ENCODE results near the gene ELFN1. TPM values are rescaled to one million over a fixed set of nuclear protein-coding genes. Genes with fewer than 3 reads are reported as not detected.

ELFN1 gene
- total RNA-seq, 4 donors from 2014 or later: 0.12 to 1.0 (median 0.46) TPM

GRCh38 chr7:1785839-1786238 is 115.8 kb downstream of the ELFN1 start:
- in situ Hi-C loops (cut with MboI; ENCODE audit: low sequenced_read_pairs in 4 of 4): no loop called here
- no peak overlapping the region for H3K4me3 ChIP-seq
- ATAC-seq (no peak), DNase-seq (no peak)
- H3K27me3 ChIP-seq: peaks cover 0 to 6% (median 4%) of the 10 kb centered on the region in 3 donors
- no peaks in the 10 kb centered on the region for H3K36me3 ChIP-seq
- intact Hi-C loops (cut with DNase I; ENCODE audit: low total_unique reads): no loop called here
- H3K9me3 ChIP-seq: peaks cover 0 to 8% (median 0%) of the 10 kb centered on the region in 3 donors
- H3K4me1 ChIP-seq: no peaks in the 10 kb centered on the region
- TF ChIP-seq POLR2A (IDR thresholded peaks at IDR 0.05): no peak
- no peak for TF ChIP-seq CTCF (IDR thresholded peaks at IDR 0.05 in 4 of 5, conservative IDR thresholded peaks at IDR 0.05 in 1 of 5)
- no peak overlapping the region for H3K27ac ChIP-seq

DNA sequence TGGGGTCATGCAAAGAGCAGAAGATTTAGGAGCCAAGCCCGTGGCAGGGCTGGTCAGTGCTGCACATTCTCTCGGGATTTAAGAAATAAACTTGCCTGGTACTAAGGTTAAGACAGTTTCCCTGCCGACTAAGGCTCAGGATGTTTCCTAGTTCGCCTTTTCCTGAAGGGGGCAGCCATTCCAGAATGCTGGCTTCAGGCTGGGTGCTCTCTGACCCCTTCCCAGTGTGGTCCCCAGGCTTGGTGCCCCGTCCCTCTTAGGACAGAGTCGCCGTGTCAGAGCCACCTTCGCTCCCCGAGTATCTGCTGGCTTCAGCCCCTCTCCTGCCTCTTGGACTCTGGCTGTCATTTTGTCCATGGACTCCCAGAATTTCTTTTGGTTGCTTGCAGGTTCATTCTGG is 117.2 kb downstream of the ELFN1 start:
- DNase-seq: no peak
- H3K27ac ChIP-seq: no peak overlapping the region
- TF ChIP-seq POLR2A (IDR thresholded peaks at IDR 0.05) (no peak), CTCF (IDR thresholded peaks at IDR 0.05 in 4 of 5, conservative IDR thresholded peaks at IDR 0.05 in 1 of 5) (no peak)
- no peak overlapping the region for H3K4me3 ChIP-seq
- peaks cover 0 to 5% (median 4%) of the 10 kb centered on the region in 3 donors for H3K27me3 ChIP-seq
- H3K9me3 ChIP-seq: peaks cover 0 to 8% (median 0%) of the 10 kb centered on the region in 3 donors
- H3K36me3 ChIP-seq: no peaks in the 10 kb centered on the region
- ATAC-seq: no peak
- intact Hi-C loops (cut with DNase I; ENCODE audit: low total_unique reads) (no loop called here), in situ Hi-C loops (cut with MboI; ENCODE audit: low sequenced_read_pairs in 4 of 4) (no loop called here)
- H3K4me1 ChIP-seq: no peaks in the 10 kb centered on the region

DNA sequence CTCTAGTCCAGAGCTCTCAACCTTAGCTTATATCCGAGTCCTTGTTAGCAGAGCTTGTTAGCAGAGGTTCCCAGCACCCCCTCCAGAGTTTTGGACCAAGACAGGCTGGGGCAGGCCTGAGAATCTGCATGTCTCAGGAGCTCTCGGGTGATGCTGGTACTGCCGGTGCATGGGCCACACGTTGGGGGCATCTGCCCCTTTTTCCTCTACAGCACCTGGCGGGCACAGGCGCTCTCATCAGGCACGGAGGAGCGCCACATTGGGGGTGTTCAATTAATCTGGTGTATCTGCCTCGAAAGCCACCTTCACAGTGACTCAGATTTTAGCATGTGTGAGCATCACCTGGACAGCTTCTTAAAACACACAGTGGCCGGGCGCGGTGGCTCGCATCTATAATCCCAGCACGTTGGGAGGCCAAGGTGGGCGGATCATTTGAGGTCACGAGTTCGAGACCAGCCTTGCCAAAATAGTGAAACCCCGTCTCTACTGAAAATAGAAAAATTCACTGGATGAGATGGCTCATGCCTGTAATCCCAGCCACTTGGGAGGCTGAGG is 117.7 kb downstream of the ELFN1 start:
- DNase-seq (no peak), ATAC-seq (no peak)
- Histone ChIP-seq H3K27me3 (peaks cover 0 to 5% (median 4%) of the 10 kb centered on the region in 3 donors), H3K27ac (no peak overlapping the region), H3K4me3 (no peak overlapping the region), H3K9me3 (peaks cover 0 to 8% (median 0%) of the 10 kb centered on the region in 3 donors), H3K36me3 (no peaks in the 10 kb centered on the region), H3K4me1 (no peaks in the 10 kb centered on the region)
- intact Hi-C loops (cut with DNase I; ENCODE audit: low total_unique reads): no loop called here
- TF ChIP-seq CTCF (IDR thresholded peaks at IDR 0.05 in 4 of 5, conservative IDR thresholded peaks at IDR 0.05 in 1 of 5) (no peak), POLR2A (IDR thresholded peaks at IDR 0.05) (no peak)
- in situ Hi-C loops (cut with MboI; ENCODE audit: low sequenced_read_pairs in 4 of 4): no loop called here

- Histone ChIP-seq H3K4me1 (no peaks in the 10 kb centered on the region), H3K9me3 (peaks cover 0 to 13% (median 7%) of the 10 kb centered on the region in 3 donors), H3K36me3 (no peaks in the 10 kb centered on the region), H3K27ac (no peak overlapping the region), H3K4me3 (no peak overlapping the region), H3K27me3 (peaks cover 4 to 7% (median 5%) of the 10 kb centered on the region in 3 donors)
- TF ChIP-seq CTCF (IDR thresholded peaks at IDR 0.05 in 4 of 5, conservative IDR thresholded peaks at IDR 0.05 in 1 of 5) (no peak), POLR2A (IDR thresholded peaks at IDR 0.05) (no peak)
- in situ Hi-C loops (cut with MboI; ENCODE audit: low sequenced_read_pairs in 4 of 4) (no loop called here), intact Hi-C loops (cut with DNase I; ENCODE audit: low total_unique reads) (no loop called here)
- DNase-seq (no peak), ATAC-seq (no peak)
Measured at GRCh38 chr7:1794888-1795542, 124.9 kb downstream of the ELFN1 start.

Other genes starting within 250 kb of the ELFN1 start
- gene MICALL2, start 210.8 kb upstream of the ELFN1 start, total RNA-seq: 1 to 10 TPM; 1.6 to 4.8 (median 2.4) TPM
- gene INTS1, start 165.9 kb upstream of the ELFN1 start, total RNA-seq: 100 to 1,000 TPM in 1 of 4 donors, 10 to 100 TPM in 3; 44.3 to 108 (median 78.8) TPM
- 100 to 1,000 TPM in 1 of 4 donors, 10 to 100 TPM in 3; 33.5 to 112 (median 75.3) TPM for gene MAFK, start 139.6 kb upstream of the ELFN1 start, total RNA-seq
- gene TMEM184A, start 114.1 kb upstream of the ELFN1 start, total RNA-seq: 1 to 10 TPM in 3 of 4 donors, under 1 TPM in 1; 0.55 to 3.3 (median 1.3) TPM
- 10 to 100 TPM; 25.4 to 46.4 (median 32.2) TPM for gene PSMG3, start 100.2 kb upstream of the ELFN1 start, total RNA-seq

Measured in gastrocnemius medialis (tissue), 4 donors.